Endothelial cell of umbilical vein (primary cell): ENCODE data around the gene BIRC6. TPM values are rescaled to one million over a fixed set of nuclear protein-coding genes. Genes with fewer than 3 reads are reported as not detected.
"Not testable (repeated sequence)": the region's sequence is repeated elsewhere in the genome, so short reads cannot be mapped to it uniquely, and the experiment has no call there.

ENCODE experiments used
- BruUV-seq: library from RNA; stranded (reverse); fragments of 400-500 nt; replicated peaks from 2 replicates; lab custom pipeline; 2021; lab: Mats Ljungman, UMichigan
- CTCF ChIA-PET: fragments of 300-600, 350-600 bp; sonication (Branson Sonifier 250); formaldehyde crosslinking; loops from one replicate; lab custom pipeline; 2021; ENCODE audit warnings: antibody characterized with exemption, inconsistent platforms; lab: Charles Lee
- POLR2A ChIA-PET: fragments of 300-600, 350-600 bp; sonication (Branson Sonifier 250); formaldehyde crosslinking; loops from one replicate; lab custom pipeline; 2021; ENCODE audit warnings: antibody characterized with exemption, inconsistent platforms; lab: Charles Lee
- DNase-seq: peaks from one replicate; pipeline ENCODE4 v3.0.0-alpha.2; 2011; ENCODE audit warnings: low read depth, low spot score
- FAIRE-seq: peaks from 2 replicates; lab custom pipeline; 2011; peaks lifted over from hg19 to GRCh38; lab: Jason Lieb, UNC
- H2AFZ ChIP-seq: 2 replicates; pipeline ENCODE4 v1.6.0; 2012; ENCODE audit warnings: low read depth, low read length, control low read depth, inconsistent platforms
- H3K27ac ChIP-seq: 2 replicates; pipeline ENCODE4 v1.5.1; 2011; ENCODE audit warnings: low read depth, mild to moderate bottlenecking, control low read depth, low read length, moderate library complexity; ENCODE audit not compliant: insufficient read depth
- H3K27me3 ChIP-seq, 2 experiments: 2 replicates each; pipeline versions ENCODE4 v1.6.0 to v1.6.1; 2011; ENCODE audit warnings: low read length in 2 of 2, mixed read lengths in 1 of 2; ENCODE audit not compliant: control insufficient read depth in 2 of 2, insufficient read depth in 2 of 2
- H3K36me3 ChIP-seq, 2 experiments: 2 replicates in 1 of 2; 3 replicates in 1 of 2; pipeline ENCODE4 v1.5.1; 2011; ENCODE audit warnings: low read length in 2 of 2, mild to moderate bottlenecking in 1 of 2, moderate library complexity in 1 of 2; ENCODE audit not compliant: control insufficient read depth in 2 of 2, insufficient read depth in 2 of 2; ENCODE audit errors: extremely low read depth in 1 of 2
- H3K4me1 ChIP-seq: 3 replicates; pipeline ENCODE4 v1.5.1; 2011; ENCODE audit warnings: mild to moderate bottlenecking, low read length; ENCODE audit not compliant: control insufficient read depth, insufficient read depth; ENCODE audit errors: extremely low read depth
- H3K4me2 ChIP-seq: 2 replicates; pipeline ENCODE4 v1.6.1; 2011; ENCODE audit warnings: low read length, control low read depth, mixed read lengths; ENCODE audit not compliant: insufficient read depth
- H3K4me3 ChIP-seq, 3 experiments: fragments of 200-600 bp in 1 of 3; sonication (generic), shearing (Covaris generic) in 1 of 3; replicated peaks in 1 of 3; 2 replicates each; pipeline ENCODE4 v1.5.1; 2011 to 2016; ENCODE audit warnings: control low read depth in 3 of 3, low read length in 3 of 3, mild to moderate bottlenecking in 2 of 3, inconsistent platforms in 1 of 3, low read depth in 1 of 3, moderate library complexity in 1 of 3; ENCODE audit not compliant: insufficient read depth in 1 of 3
- H3K79me2 ChIP-seq: 2 replicates; pipeline ENCODE4 v1.6.0; 2012; ENCODE audit warnings: low read length, inconsistent platforms; ENCODE audit not compliant: control insufficient read depth, insufficient read depth
- H3K9ac ChIP-seq: replicated peaks from 2 replicates; pipeline ENCODE3; 2011; ENCODE audit warnings: low read length, control low read depth; ENCODE audit not compliant: insufficient read depth; ENCODE audit errors: extremely low read depth
- H3K9me1 ChIP-seq: replicated peaks from 3 replicates; pipeline ENCODE4 v1.6.0; 2011; ENCODE audit warnings: mild to moderate bottlenecking, low read length; ENCODE audit not compliant: control insufficient read depth, insufficient read depth; ENCODE audit errors: extremely low read depth
- H3K9me3 ChIP-seq: replicated peaks from 2 replicates; pipeline ENCODE4 v1.5.1; 2012; ENCODE audit warnings: low read length, inconsistent platforms; ENCODE audit not compliant: control insufficient read depth, insufficient read depth
- H4K20me1 ChIP-seq: replicated peaks from 2 replicates; pipeline ENCODE3; 2011; ENCODE audit warnings: mild to moderate bottlenecking, low read length; ENCODE audit not compliant: control insufficient read depth, insufficient read depth; ENCODE audit errors: extremely low read depth
- CTCF ChIP-seq, 2 donors: IDR thresholded peaks; 1 replicate in 1 of 2; 2 replicates in 1 of 2; pipeline ENCODE4 v1.5.1; 2011; ENCODE audit warnings: low read length in 2 of 2, mild to moderate bottlenecking in 2 of 2, moderate library complexity in 2 of 2, control low read depth in 1 of 2, inconsistent platforms in 1 of 2, low read depth in 1 of 2; ENCODE audit not compliant: insufficient read depth in 1 of 2; ENCODE audit errors: extremely low read depth in 1 of 2
- EZH2 ChIP-seq: IDR thresholded peaks from 2 replicates; pipeline ENCODE4 v1.6.1; 2012; ENCODE audit warnings: borderline replicate concordance, low read depth, mild to moderate bottlenecking, moderate library complexity, low read length, inconsistent platforms; ENCODE audit not compliant: severe bottlenecking
- FOS ChIP-seq: IDR thresholded peaks from 2 replicates; pipeline ENCODE4 v1.6.1; 2011; ENCODE audit warnings: mild to moderate bottlenecking, low read length, moderate library complexity, borderline replicate concordance; ENCODE audit not compliant: insufficient read depth
- GATA2 ChIP-seq: IDR thresholded peaks from 2 replicates; pipeline ENCODE4 v1.7.0; 2011; ENCODE audit warnings: low read depth, mild to moderate bottlenecking, moderate library complexity, mixed read lengths, low read length; ENCODE audit not compliant: insufficient read length, insufficient read depth
- JUN ChIP-seq: IDR thresholded peaks from 2 replicates; pipeline ENCODE4 v1.6.1; 2011; ENCODE audit warnings: borderline replicate concordance, low read depth; ENCODE audit not compliant: insufficient read length, insufficient read depth
- MAX ChIP-seq: IDR thresholded peaks from 2 replicates; pipeline ENCODE4 v1.6.1; 2011; ENCODE audit not compliant: insufficient read depth, insufficient read length
- MYC ChIP-seq: IDR thresholded peaks from one replicate; pipeline ENCODE4 v1.6.1; 2011; ENCODE audit warnings: mild to moderate bottlenecking, low read depth, low read length
- POLR2A ChIP-seq: IDR thresholded peaks from 2 replicates; pipeline ENCODE4 v1.6.1; 2012; ENCODE audit warnings: low read depth, mild to moderate bottlenecking, control low read depth, low read length
- POLR2AphosphoS5 ChIP-seq: IDR thresholded peaks from 2 replicates; pipeline ENCODE4 v1.6.1; 2012; ENCODE audit warnings: low read depth, mild to moderate bottlenecking, control low read depth, low read length, moderate library complexity; ENCODE audit not compliant: insufficient read depth
- dilution Hi-C: fragments of 300-500 bp; cut with MboI; formaldehyde crosslinking; loops from one replicate; pipeline ENCODE4 v1.15.0; 2019; ENCODE audit warnings: low sequenced_read_pairs; ENCODE audit not compliant: extremely low pct_ligation_motif_present
- intact Hi-C: fragments of 100-400 bp; cut with micrococcal nuclease; formaldehyde crosslinking; loops from one replicate; pipeline ENCODE4 v1.10.0; 2022
- polyA plus RNA-seq, 4 experiments: library from polyadenylated mRNA; depleted of rRNA in 3 of 4; stranded (reverse) in 3 of 4; unstranded in 1 of 4; fragments of >200 nt; gene quantifications; 2 replicates each; pipeline versions ENCODE4 v1.2.1 to v1.2.3, GENCODE V29; 2011 to 2012; ENCODE audit warnings: missing spikeins in 1 of 4
- total RNA-seq: library from RNA; stranded (reverse); gene quantifications from 2 replicates; pipeline ENCODE4 v1.2.3, GENCODE V29; 2021

BIRC6 gene
- total and polyA plus RNA-seq, 2 donors (not counting 3 experiments of a cell fraction or from before 2014, with no cell fraction given) = 34.2 to 83.1 TPM

GRCh38 chr2:32363597-32363996 is 6.8 kb downstream of the BIRC6 start:
- DNase-seq (no peak), FAIRE-seq (no peak)
- no TSS peak for BruUV-seq
- no peak overlapping the region for H3K4me3 ChIP-seq
- H3K9me3 ChIP-seq = no peaks in the 10 kb centered on the region
- H3K4me2 ChIP-seq = no peak overlapping the region
- H4K20me1 ChIP-seq = peaks cover 10% of the 10 kb centered on the region
- no peaks in the 10 kb centered on the region for H3K27me3 ChIP-seq
- no peaks in the 10 kb centered on the region for H3K36me3 ChIP-seq
- no peak overlapping the region for H3K27ac ChIP-seq
- CTCF ChIA-PET = no interaction called here
- POLR2A ChIA-PET = no interaction called here
- TF ChIP-seq GATA2 = no peak
- no peak for TF ChIP-seq MAX
- no peak for TF ChIP-seq POLR2A
- no peak for TF ChIP-seq POLR2AphosphoS5
- no peak for TF ChIP-seq FOS
- TF ChIP-seq JUN = no peak
- no peak for TF ChIP-seq CTCF (IDR thresholded peaks at IDR 0.05; ENCODE audit: extremely low read depth in 1 of 2, insufficient read depth in 1 of 2, low read depth in 1 of 2, low read length in 2 of 2)
- no peak for TF ChIP-seq EZH2
- no peak for TF ChIP-seq MYC
- dilution Hi-C loops (no loop called here), intact Hi-C loops (no loop called here)
- no peaks in the 10 kb centered on the region for H3K9me1 ChIP-seq
- H3K79me2 ChIP-seq = peaks cover 98% of the 10 kb centered on the region
- H2AFZ ChIP-seq = no peak overlapping the region
- no peak overlapping the region for H3K9ac ChIP-seq
- peaks cover 10% of the 10 kb centered on the region for H3K4me1 ChIP-seq

GRCh38 chr2:32364290-32364689 is 7.5 kb downstream of the BIRC6 start:
- H3K27me3 ChIP-seq, H3K27ac ChIP-seq, H3K9me1 ChIP-seq, intact Hi-C loops, H3K4me2 ChIP-seq, BruUV-seq, CTCF ChIA-PET, H2AFZ ChIP-seq, H3K9ac ChIP-seq, H3K9me3 ChIP-seq, H3K4me1 ChIP-seq, H3K36me3 ChIP-seq, DNase-seq, H3K4me3 ChIP-seq, FAIRE-seq, POLR2A ChIA-PET, dilution Hi-C loops: not testable (repeated sequence)
- Histone ChIP-seq H4K20me1 (peaks cover 10% of the 10 kb centered on the region), H3K79me2 (peaks cover 98% of the 10 kb centered on the region)

GRCh38 chr2:32365679-32366078 is 8.9 kb downstream of the BIRC6 start:
- CTCF ChIA-PET, BruUV-seq, H3K36me3 ChIP-seq, DNase-seq, H3K4me1 ChIP-seq, H2AFZ ChIP-seq, H3K27me3 ChIP-seq, dilution Hi-C loops, H3K9me3 ChIP-seq, H3K4me3 ChIP-seq, H3K9ac ChIP-seq, intact Hi-C loops, H3K27ac ChIP-seq, H3K9me1 ChIP-seq, H3K4me2 ChIP-seq, POLR2A ChIA-PET, FAIRE-seq: not testable (repeated sequence)
- Histone ChIP-seq H4K20me1 (peaks cover 10% of the 10 kb centered on the region), H3K79me2 (peaks cover 98% of the 10 kb centered on the region)
